HFFc6 (cell line): ENCODE results near the gene OGT. TPM values are rescaled to one million over a fixed set of nuclear protein-coding genes. Genes with fewer than 3 reads are reported as not detected.

ENCODE experiments used
- DNase-seq: peaks from one replicate; pipeline ENCODE4 v3.0.0-alpha.2; 2018
- H3K27ac Mint-ChIP-seq: 2 replicates; pipeline ENCODE4 v1.8.0; 2020; ENCODE audit warnings: mild to moderate bottlenecking, mixed read lengths
- H3K27me3 Mint-ChIP-seq: 2 replicates; pipeline ENCODE4 v1.8.0; 2021; ENCODE audit warnings: mild to moderate bottlenecking, moderate library complexity, mixed read lengths; ENCODE audit not compliant: insufficient read depth
- H3K36me3 Mint-ChIP-seq: 2 replicates; pipeline ENCODE4 v1.8.0; 2021; ENCODE audit warnings: low read depth, mixed read lengths
- H3K4me1 Mint-ChIP-seq: 2 replicates; pipeline ENCODE4 v1.8.0; 2020; ENCODE audit warnings: low read depth, mixed read lengths
- H3K4me3 Mint-ChIP-seq: 2 replicates; pipeline ENCODE4 v1.8.0; 2020; ENCODE audit warnings: mild to moderate bottlenecking, moderate library complexity, mixed read lengths
- H3K9me3 Mint-ChIP-seq: 2 replicates; pipeline ENCODE4 v1.8.0; 2020; ENCODE audit warnings: mild to moderate bottlenecking, mixed read lengths
- total RNA-seq, 6 experiments: library from RNA; stranded (reverse); fragmentation: NEBNext Ultra II Directional; extraction: Animal tissue kit (Norgen Biotek cat#: 25700); gene quantifications; 2 replicates in 1 of 6; 3 replicates in 5 of 6; pipeline ENCODE4 v1.2.3, GENCODE V29; 2021
- TF ChIP-seq, protein P1 (sequence below): fragments of 200-600 bp; sonication (generic); IDR thresholded peaks from 2 replicates; pipeline ENCODE4 v1.5.0; 2021; ENCODE audit warnings: antibody characterized with exemption, mild to moderate bottlenecking

OGT gene
- total RNA-seq, 6 experiments from 2014 or later = 52.9 to 77.5 (median 57.7) TPM

DNA sequence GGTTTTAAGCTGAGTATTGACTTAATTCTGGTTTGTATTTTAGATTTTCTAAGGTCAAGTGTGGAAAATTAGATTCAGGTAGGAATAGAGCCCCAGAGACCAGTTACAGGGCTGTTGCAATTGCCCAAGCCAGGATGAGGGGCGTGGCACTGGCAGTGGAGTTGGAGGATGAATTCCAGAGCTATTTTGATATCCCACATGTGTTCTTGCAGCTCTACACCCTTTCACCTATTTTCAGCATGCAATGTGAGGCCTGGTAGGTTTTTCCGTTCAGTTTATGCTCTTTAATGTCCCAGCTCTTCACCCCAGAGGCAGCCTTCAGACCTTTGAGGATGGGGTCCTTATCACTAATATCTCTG lies 17.9 kb upstream of the OGT start:
- no peak for DNase-seq
- H3K36me3 Mint-ChIP-seq = no peaks in the 10 kb centered on the region
- H3K27me3 Mint-ChIP-seq = peaks cover 1% of the 10 kb centered on the region
- TF ChIP-seq, protein P1, sequence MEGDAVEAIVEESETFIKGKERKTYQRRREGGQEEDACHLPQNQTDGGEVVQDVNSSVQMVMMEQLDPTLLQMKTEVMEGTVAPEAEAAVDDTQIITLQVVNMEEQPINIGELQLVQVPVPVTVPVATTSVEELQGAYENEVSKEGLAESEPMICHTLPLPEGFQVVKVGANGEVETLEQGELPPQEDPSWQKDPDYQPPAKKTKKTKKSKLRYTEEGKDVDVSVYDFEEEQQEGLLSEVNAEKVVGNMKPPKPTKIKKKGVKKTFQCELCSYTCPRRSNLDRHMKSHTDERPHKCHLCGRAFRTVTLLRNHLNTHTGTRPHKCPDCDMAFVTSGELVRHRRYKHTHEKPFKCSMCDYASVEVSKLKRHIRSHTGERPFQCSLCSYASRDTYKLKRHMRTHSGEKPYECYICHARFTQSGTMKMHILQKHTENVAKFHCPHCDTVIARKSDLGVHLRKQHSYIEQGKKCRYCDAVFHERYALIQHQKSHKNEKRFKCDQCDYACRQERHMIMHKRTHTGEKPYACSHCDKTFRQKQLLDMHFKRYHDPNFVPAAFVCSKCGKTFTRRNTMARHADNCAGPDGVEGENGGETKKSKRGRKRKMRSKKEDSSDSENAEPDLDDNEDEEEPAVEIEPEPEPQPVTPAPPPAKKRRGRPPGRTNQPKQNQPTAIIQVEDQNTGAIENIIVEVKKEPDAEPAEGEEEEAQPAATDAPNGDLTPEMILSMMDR = no peak
- H3K4me1 Mint-ChIP-seq = peaks cover 12% of the 10 kb centered on the region
- H3K27ac Mint-ChIP-seq = no peak overlapping the region
- H3K4me3 Mint-ChIP-seq = no peak overlapping the region
- no peaks in the 10 kb centered on the region for H3K9me3 Mint-ChIP-seq

DNA sequence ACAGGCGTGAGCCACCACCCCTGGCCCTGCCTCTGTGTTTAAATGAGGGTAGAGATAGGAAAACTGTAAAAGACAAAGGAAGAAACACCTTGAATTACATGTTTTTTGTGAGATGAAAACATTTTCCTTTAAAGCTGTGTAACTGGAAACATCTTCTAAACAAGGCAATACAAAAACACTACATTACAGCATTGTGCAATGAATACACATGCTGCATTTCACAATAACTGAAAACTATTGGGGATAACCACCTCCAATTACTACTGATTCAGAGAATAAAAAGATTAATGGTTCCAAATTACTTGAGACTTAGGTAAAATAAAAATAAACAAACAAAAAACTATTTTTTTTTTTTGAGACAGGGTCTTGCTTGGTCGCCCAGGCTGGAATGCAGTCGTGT lies 7.6 kb upstream of the OGT start:
- Mint-ChIP-seq H3K27me3 (no peaks in the 10 kb centered on the region), H3K27ac (no peak overlapping the region), H3K9me3 (no peaks in the 10 kb centered on the region), H3K36me3 (no peaks in the 10 kb centered on the region), H3K4me1 (no peaks in the 10 kb centered on the region), H3K4me3 (no peak overlapping the region)
- no peak for DNase-seq
- TF ChIP-seq, protein P1 = no peak

DNA sequence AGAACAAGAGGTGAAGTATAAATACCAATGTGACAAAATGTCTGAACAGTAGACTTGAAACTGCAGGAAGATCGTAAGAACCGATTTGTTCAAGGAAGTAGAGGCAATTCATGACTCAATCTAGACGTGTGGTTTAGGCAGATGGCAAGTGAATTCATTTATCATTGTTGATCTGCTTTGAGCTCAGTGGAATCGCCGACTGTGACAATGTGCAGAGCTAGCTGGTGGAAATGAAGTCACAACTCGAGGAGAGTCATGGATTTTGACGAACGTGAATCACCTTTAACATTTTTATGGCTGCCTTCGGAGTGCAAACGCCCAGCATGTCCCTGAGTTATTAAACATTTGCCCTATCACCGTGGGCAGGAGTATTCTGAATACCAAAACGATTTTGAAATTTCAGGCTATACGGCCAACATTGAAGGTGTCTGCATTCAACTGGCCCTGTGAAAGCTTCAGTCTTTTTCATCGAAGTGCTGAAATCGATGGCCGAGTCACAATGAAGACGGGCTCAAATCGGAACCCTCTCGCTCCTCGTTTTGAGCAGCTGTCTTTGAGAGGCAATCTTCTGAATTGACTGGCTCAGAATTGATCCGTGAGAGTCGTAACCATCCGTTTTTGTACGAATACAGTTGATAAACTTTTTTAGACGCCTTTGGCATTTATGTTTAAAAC lies 689 bp upstream of the OGT start:
- H3K27ac Mint-ChIP-seq = peak overlapping the region; percentile 95
- peak; percentile 65 for DNase-seq
- H3K9me3 Mint-ChIP-seq = no peaks in the 10 kb centered on the region
- peaks cover 13% of the 10 kb centered on the region for H3K36me3 Mint-ChIP-seq
- peaks cover 19% of the 10 kb centered on the region for H3K4me1 Mint-ChIP-seq
- H3K4me3 Mint-ChIP-seq = peak overlapping the region; percentile 96
- H3K27me3 Mint-ChIP-seq = no peaks in the 10 kb centered on the region
- TF ChIP-seq, protein P1 = no peak

DNA sequence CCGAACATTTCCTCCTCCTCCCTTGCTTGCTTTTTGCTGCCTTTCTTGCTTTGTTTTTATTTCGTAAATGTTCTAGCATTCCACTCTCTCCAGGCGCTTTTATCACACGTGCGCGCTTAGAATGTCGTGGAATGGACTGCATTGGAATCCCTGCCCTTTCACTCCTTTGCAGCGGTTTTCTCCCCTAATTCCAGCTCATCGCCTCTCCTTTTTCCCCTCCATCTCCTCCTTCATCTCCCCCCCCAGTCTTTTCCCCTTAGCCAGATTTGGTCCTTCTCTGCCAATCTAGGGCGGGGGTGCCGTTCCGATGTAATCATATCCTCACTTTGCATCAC lies 579 bp downstream of the OGT start:
- TF ChIP-seq, protein P1 = no peak
- Mint-ChIP-seq H3K9me3 (no peaks in the 10 kb centered on the region), H3K4me1 (peaks cover 27% of the 10 kb centered on the region), H3K36me3 (peaks cover 13% of the 10 kb centered on the region), H3K27me3 (no peaks in the 10 kb centered on the region), H3K27ac (peak overlapping the region; percentile 95), H3K4me3 (peak overlapping the region; percentile 96)
- DNase-seq = no peak

DNA sequence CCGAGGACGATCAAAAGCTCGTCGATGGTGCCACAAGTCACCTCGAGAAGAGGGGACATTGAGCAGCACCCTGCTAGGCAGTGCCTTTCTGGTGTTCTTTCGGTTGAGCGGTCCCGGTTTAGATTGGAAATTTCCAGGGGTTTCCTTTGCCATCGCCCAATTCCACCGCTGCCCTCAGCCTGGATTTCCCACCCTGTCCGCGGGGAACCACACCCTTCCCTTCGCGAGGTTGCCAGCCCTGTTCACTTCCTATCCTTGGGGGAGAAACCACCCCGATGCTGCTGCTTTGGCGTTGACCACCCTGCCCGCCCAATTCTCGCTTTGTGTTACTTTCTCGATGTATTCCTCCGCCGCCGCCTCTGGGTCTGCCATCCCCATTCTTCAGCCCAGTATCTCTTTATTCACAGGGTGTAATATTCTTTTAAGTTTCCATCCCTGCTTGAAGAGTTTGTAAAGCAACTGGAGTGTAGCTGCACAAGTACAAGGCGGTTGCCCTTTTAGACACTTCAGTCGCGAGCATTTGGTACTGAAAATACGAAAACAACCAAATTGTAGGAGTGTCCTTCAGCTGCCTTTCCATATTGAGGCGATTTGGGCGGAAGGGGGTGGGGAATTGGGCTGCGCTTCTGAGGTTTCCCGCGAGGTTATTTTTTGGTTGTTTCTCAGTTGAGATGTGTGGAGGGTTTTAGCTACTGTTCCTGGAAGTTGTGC lies 1.1 kb downstream of the OGT start:
- Mint-ChIP-seq H3K27me3 (no peaks in the 10 kb centered on the region), H3K36me3 (peaks cover 13% of the 10 kb centered on the region), H3K4me1 (peaks cover 29% of the 10 kb centered on the region), H3K9me3 (no peaks in the 10 kb centered on the region), H3K27ac (peak overlapping the region; percentile 95), H3K4me3 (peak overlapping the region; percentile 96)
- peak; percentile 21 for DNase-seq
- TF ChIP-seq, protein P1 = no peak
